ENCODE measurements around the gene FRMD8. TPM values are rescaled to one million over a fixed set of nuclear protein-coding genes. Genes with fewer than 3 reads are reported as not detected.

The FRMD8 gene
- total and polyA plus RNA-seq, 2 donors (not counting 3 experiments of a cell fraction or from before 2014, with no cell fraction given): 36.4 to 53.9 TPM

DNA sequence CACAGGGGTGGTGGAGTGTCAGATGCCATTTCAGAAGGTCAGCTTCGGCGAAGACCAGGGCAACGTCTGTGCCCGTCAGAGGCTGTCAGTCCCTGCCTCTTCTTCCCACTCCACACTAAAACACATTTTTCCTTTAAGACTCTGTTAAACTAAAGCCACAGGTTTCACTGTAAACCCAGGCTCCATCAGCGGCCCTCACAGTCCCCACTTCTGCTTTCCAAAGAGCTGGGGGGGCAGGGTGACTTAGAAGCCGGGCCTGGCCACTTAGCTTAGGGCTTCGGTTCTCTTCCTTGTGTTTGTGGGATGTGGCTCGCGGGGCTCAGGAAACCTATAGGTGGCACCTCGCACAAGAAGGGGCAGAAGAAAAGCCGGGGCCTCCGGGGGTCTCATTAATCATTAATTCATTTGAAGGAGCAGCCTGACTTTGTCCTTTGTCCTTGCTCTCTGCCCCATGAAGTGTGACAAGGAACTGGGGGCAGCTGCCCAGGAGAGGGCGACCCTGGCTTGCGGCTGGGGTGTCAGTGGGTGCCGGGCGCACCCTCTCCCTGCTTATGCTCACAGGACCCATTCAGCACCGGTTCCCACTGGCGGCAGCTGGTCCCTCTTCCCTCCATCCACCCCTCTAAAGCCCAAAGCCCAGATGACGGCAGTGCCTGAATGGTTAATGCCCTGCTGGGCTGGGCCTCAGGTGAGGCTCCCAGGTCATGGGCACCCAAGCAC is 8.1 kb upstream of the FRMD8 start:
- Histone ChIP-seq H2AFZ (ENCODE audit: low read depth, low read length) (no peak overlapping the region), H3K4me3 (replicated peaks in 1 of 3; ENCODE audit: insufficient read depth in 1 of 3, low read depth in 1 of 3, low read length in 3 of 3) (no peak overlapping the region), H3K4me1 (ENCODE audit: control insufficient read depth, extremely low read depth, insufficient read depth, low read length) (peaks cover 15% of the 10 kb centered on the region), H4K20me1 (replicated peaks; ENCODE audit: control insufficient read depth, extremely low read depth, insufficient read depth, low read length) (no peaks in the 10 kb centered on the region), H3K27ac (ENCODE audit: insufficient read depth, low read depth, low read length) (no peak overlapping the region), H3K9ac (replicated peaks; ENCODE audit: extremely low read depth, insufficient read depth, low read length) (no peak overlapping the region), H3K9me1 (replicated peaks; ENCODE audit: control insufficient read depth, extremely low read depth, insufficient read depth, low read length) (no peaks in the 10 kb centered on the region), H3K36me3 (ENCODE audit: control insufficient read depth in 2 of 2, extremely low read depth in 1 of 2, insufficient read depth in 2 of 2, low read length in 2 of 2) (no peaks in the 10 kb centered on the region), H3K9me3 (replicated peaks; ENCODE audit: control insufficient read depth, insufficient read depth, low read length) (no peaks in the 10 kb centered on the region), H3K4me2 (ENCODE audit: insufficient read depth, low read length) (no peak overlapping the region), H3K79me2 (ENCODE audit: control insufficient read depth, insufficient read depth, low read length) (no peaks in the 10 kb centered on the region), H3K27me3 (ENCODE audit: control insufficient read depth in 2 of 2, insufficient read depth in 2 of 2, low read length in 2 of 2) (no peaks in the 10 kb centered on the region)
- no TSS peak for BruUV-seq (replicated peaks)
- POLR2A ChIA-PET: interaction anchor here (0.6 kb wide), 1 partner anchor 130 kb away, joined by 5 read pairs; no protein-coding TSS in a partner anchor
- FAIRE-seq: no peak
- intact Hi-C loops (cut with micrococcal nuclease) (no loop called here), dilution Hi-C loops (cut with MboI; ENCODE audit: extremely low pct_ligation_motif_present, low sequenced_read_pairs) (no loop called here)
- CTCF ChIA-PET: interaction anchor here (1.6 kb wide), 1 partner anchor 37 kb away, joined by 3 read pairs; no protein-coding TSS in a partner anchor
- DNase-seq (ENCODE audit: low read depth, low spot score): no peak
- TF ChIP-seq POLR2A (IDR thresholded peaks at IDR 0.05; ENCODE audit: low read depth, low read length) (no peak), FOS (IDR thresholded peaks at IDR 0.05; ENCODE audit: borderline replicate concordance, insufficient read depth, low read length) (no peak), POLR2AphosphoS5 (IDR thresholded peaks at IDR 0.05; ENCODE audit: insufficient read depth, low read depth, low read length) (no peak), GATA2 (IDR thresholded peaks at IDR 0.05; ENCODE audit: insufficient read depth, insufficient read length, low read depth, low read length) (no peak), JUN (IDR thresholded peaks at IDR 0.05; ENCODE audit: borderline replicate concordance, insufficient read depth, insufficient read length, low read depth) (no peak), MYC (IDR thresholded peaks at IDR 0.05; ENCODE audit: low read depth, low read length) (no peak), EZH2 (IDR thresholded peaks at IDR 0.05; ENCODE audit: borderline replicate concordance, low read depth, low read length, severe bottlenecking) (no peak)
- TF ChIP-seq, protein P1, sequence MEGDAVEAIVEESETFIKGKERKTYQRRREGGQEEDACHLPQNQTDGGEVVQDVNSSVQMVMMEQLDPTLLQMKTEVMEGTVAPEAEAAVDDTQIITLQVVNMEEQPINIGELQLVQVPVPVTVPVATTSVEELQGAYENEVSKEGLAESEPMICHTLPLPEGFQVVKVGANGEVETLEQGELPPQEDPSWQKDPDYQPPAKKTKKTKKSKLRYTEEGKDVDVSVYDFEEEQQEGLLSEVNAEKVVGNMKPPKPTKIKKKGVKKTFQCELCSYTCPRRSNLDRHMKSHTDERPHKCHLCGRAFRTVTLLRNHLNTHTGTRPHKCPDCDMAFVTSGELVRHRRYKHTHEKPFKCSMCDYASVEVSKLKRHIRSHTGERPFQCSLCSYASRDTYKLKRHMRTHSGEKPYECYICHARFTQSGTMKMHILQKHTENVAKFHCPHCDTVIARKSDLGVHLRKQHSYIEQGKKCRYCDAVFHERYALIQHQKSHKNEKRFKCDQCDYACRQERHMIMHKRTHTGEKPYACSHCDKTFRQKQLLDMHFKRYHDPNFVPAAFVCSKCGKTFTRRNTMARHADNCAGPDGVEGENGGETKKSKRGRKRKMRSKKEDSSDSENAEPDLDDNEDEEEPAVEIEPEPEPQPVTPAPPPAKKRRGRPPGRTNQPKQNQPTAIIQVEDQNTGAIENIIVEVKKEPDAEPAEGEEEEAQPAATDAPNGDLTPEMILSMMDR (IDR thresholded peaks at IDR 0.05; ENCODE audit: extremely low read depth in 1 of 2, insufficient read depth in 1 of 2, low read depth in 1 of 2, low read length in 2 of 2): no peak
- TF ChIP-seq, protein P2, sequence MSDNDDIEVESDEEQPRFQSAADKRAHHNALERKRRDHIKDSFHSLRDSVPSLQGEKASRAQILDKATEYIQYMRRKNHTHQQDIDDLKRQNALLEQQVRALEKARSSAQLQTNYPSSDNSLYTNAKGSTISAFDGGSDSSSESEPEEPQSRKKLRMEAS (IDR thresholded peaks at IDR 0.05; ENCODE audit: insufficient read depth, insufficient read length): no peak
